MCF 10A (cell line): ENCODE measurements around the gene ORAI3. TPM values are rescaled to one million over a fixed set of nuclear protein-coding genes. Genes with fewer than 3 reads are reported as not detected.
A peak's percentile ranks its signal among the peaks of the same experiment; 100 is the strongest.

Experiments used
- BruUV-seq: library from RNA; stranded (reverse); fragments of 400-500 nt; replicated peaks from 2 replicates; lab custom pipeline; 2021; lab: Mats Ljungman, UMichigan
- CTCF ChIA-PET: fragments of 300-600 bp; sonication (Branson Sonifier 250); formaldehyde crosslinking; extraction: SDS; loops from one replicate; lab custom pipeline; 2021; ENCODE audit warnings: antibody characterized with exemption, inconsistent platforms; lab: Yijun Ruan, JAX
- POLR2A ChIA-PET: fragments of 300-600, 350-650 bp; sonication (Branson Sonifier 250); formaldehyde crosslinking; extraction: SDS; loops from one replicate; lab custom pipeline; 2020; ENCODE audit warnings: antibody characterized with exemption, inconsistent platforms; lab: Yijun Ruan, JAX
- DNase-seq: peaks from one replicate; pipeline ENCODE4 v3.0.0-alpha.2; 2018; ENCODE audit not compliant: unreplicated experiment
- H3K27ac Mint-ChIP-seq: one replicate; pipeline ENCODE4 v1.8.0; 2022; ENCODE audit warnings: mild to moderate bottlenecking, low read depth, mixed read lengths; ENCODE audit not compliant: unreplicated experiment
- H3K27me3 Mint-ChIP-seq: one replicate; pipeline ENCODE4 v1.8.0; 2022; ENCODE audit warnings: mixed read lengths; ENCODE audit not compliant: insufficient read depth, unreplicated experiment
- H3K36me3 Mint-ChIP-seq: one replicate; pipeline ENCODE4 v1.8.0; 2022; ENCODE audit warnings: mild to moderate bottlenecking, moderate library complexity, mixed read lengths; ENCODE audit not compliant: insufficient read depth, unreplicated experiment
- H3K4me1 Mint-ChIP-seq: one replicate; pipeline ENCODE4 v1.8.0; 2022; ENCODE audit warnings: mixed read lengths; ENCODE audit not compliant: insufficient read depth, unreplicated experiment
- H3K4me3 Mint-ChIP-seq: one replicate; pipeline ENCODE4 v1.8.0; 2022; ENCODE audit warnings: mild to moderate bottlenecking, moderate library complexity, mixed read lengths; ENCODE audit not compliant: unreplicated experiment
- H3K9me3 Mint-ChIP-seq: one replicate; pipeline ENCODE4 v1.8.0; 2022; ENCODE audit warnings: mixed read lengths; ENCODE audit not compliant: unreplicated experiment
- intact Hi-C: fragments of 100-400 bp; cut with micrococcal nuclease; formaldehyde crosslinking; loops from 2 replicates; pipeline ENCODE4 v1.14.1; 2022
- total RNA-seq: library from RNA; stranded (reverse); gene quantifications from 2 replicates; pipeline ENCODE4 v1.2.3, GENCODE V29; 2022
- TF ChIP-seq, protein P1 (sequence below): fragments of 200-600 bp; IDR thresholded peaks from one replicate; pipeline ENCODE4 v1.8.0; 2022; ENCODE audit warnings: antibody characterized with exemption, mild to moderate bottlenecking; ENCODE audit not compliant: unreplicated experiment

Gene ORAI3
- total RNA-seq, 1 experiment from 2014 or later = 16.2 TPM

DNA sequence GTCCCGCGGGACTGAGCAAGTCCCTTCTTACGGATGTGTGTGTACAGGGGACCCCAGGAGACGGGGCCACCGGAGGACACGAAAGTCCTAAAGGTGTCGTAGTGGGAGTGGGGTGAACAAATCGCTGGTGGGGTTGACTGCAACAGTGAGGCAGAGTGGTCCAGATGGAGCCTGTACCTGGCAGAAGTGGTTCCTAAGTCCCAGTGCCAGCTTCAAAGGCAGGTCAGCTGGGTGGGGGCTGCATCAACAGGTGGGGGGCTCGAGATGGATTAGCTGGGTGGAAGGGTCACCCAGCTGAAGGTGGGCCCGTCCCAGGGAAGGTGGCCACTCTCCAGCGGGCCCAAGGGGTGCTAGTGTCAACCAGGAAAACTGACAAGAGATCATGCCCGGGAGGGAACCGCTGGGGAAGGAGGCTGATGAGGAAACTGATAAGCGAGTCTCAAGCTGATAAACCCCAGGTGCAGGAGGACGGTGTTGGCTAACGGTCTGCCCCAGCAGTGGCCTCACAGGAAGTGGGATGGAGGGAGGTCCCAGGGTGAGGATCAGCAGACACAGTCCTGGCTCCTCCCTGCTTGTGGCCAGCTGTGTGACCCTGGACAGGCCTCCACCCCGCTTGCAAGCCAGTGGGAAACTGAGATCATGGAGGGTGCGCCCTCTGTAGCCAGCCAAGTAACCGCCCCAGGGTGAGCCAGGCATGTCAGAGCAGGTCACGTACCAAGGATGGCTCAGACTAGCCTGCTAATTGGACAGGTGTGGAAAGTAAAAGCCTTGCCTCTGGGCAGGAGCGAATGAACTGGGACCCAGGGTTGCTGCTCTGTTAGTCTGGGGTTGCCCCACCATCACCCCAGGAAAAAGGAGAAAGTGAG, 1.0 kb downstream of the ORAI3 start:
- peak; percentile 97 for DNase-seq
- H3K4me3 Mint-ChIP-seq = peak overlapping the region; percentile 94
- CTCF ChIA-PET = interaction anchor here (0.6 to 7.4 kb wide), 4 partner anchors 9 to 190 kb away, joined by 3 to 66 read pairs (median 4); no protein-coding TSS in a partner anchor
- BruUV-seq = TSS peak; percentile 98
- H3K4me1 Mint-ChIP-seq = no peaks in the 10 kb centered on the region
- peaks cover 37% of the 10 kb centered on the region for H3K36me3 Mint-ChIP-seq
- H3K9me3 Mint-ChIP-seq = no peaks in the 10 kb centered on the region
- H3K27me3 Mint-ChIP-seq = no peaks in the 10 kb centered on the region
- peak overlapping the region; percentile 87 for H3K27ac Mint-ChIP-seq
- POLR2A ChIA-PET = interaction anchor here (0.5 to 2.9 kb wide), 30 partner anchors 8 to 954 kb away, joined by 3 to 34 read pairs (median 4); partner anchors contain the start of genes ARMC5, FUS, HIRIP3 and KAT8
- intact Hi-C loops = loop anchor here (10.0 kb wide), 1 partner anchor 165 kb away; the partner anchor contains the start of gene ZNF629
- TF ChIP-seq, protein P1, sequence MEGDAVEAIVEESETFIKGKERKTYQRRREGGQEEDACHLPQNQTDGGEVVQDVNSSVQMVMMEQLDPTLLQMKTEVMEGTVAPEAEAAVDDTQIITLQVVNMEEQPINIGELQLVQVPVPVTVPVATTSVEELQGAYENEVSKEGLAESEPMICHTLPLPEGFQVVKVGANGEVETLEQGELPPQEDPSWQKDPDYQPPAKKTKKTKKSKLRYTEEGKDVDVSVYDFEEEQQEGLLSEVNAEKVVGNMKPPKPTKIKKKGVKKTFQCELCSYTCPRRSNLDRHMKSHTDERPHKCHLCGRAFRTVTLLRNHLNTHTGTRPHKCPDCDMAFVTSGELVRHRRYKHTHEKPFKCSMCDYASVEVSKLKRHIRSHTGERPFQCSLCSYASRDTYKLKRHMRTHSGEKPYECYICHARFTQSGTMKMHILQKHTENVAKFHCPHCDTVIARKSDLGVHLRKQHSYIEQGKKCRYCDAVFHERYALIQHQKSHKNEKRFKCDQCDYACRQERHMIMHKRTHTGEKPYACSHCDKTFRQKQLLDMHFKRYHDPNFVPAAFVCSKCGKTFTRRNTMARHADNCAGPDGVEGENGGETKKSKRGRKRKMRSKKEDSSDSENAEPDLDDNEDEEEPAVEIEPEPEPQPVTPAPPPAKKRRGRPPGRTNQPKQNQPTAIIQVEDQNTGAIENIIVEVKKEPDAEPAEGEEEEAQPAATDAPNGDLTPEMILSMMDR = no peak

GRCh38 chr16:30950516-30951065, 1.7 kb downstream of the ORAI3 start:
- no peaks in the 10 kb centered on the region for H3K4me1 Mint-ChIP-seq
- no peaks in the 10 kb centered on the region for H3K9me3 Mint-ChIP-seq
- BruUV-seq = TSS peak; percentile 15
- intact Hi-C loops = no loop called here
- no peaks in the 10 kb centered on the region for H3K27me3 Mint-ChIP-seq
- H3K4me3 Mint-ChIP-seq = peak overlapping the region; percentile 94
- DNase-seq = no peak
- CTCF ChIA-PET = interaction anchor here (1.0 to 7.4 kb wide), 3 partner anchors 10 to 33 kb away, joined by 3 to 66 read pairs (median 5); no protein-coding TSS in a partner anchor
- H3K27ac Mint-ChIP-seq = peak overlapping the region; percentile 87
- POLR2A ChIA-PET = interaction anchor here (0.6 to 2.9 kb wide), 19 partner anchors 9 to 509 kb away, joined by 3 to 34 read pairs (median 7); partner anchors contain the start of genes ARMC5, FUS, KAT8 and PRSS8
- TF ChIP-seq, protein P1 = no peak
- peaks cover 30% of the 10 kb centered on the region for H3K36me3 Mint-ChIP-seq

DNA sequence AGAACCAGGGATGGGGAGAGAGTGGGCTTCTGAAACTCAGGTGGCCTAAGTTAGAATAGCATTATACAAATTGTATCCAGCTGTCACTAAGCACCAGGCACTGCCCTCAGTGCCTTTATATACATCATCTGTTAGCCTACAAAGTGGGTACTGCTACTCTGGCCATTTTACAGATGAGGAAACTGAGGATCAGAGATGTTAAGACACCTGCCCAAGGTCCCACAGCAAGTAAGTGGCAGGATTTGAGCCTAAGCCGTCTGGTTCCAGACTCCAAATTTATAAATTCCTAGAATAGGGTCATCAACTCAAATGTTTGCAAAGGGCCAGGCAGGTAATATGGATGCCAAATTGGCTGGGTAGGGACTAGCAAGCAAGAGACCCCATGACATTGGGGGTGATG, 2.3 kb downstream of the ORAI3 start:
- CTCF ChIA-PET = interaction anchor here (0.6 to 7.4 kb wide), 4 partner anchors 10 to 137 kb away, joined by 3 to 66 read pairs (median 4); no protein-coding TSS in a partner anchor
- H3K27me3 Mint-ChIP-seq = no peaks in the 10 kb centered on the region
- no peaks in the 10 kb centered on the region for H3K4me1 Mint-ChIP-seq
- POLR2A ChIA-PET = interaction anchor here (1.4 to 2.9 kb wide), 5 partner anchors 8 to 145 kb away, joined by 5 to 34 read pairs (median 13); partner anchors contain the start of genes ZNF646 and ZNF668
- H3K4me3 Mint-ChIP-seq = peak overlapping the region; percentile 94
- H3K27ac Mint-ChIP-seq = no peak overlapping the region
- H3K36me3 Mint-ChIP-seq = peaks cover 25% of the 10 kb centered on the region
- TF ChIP-seq, protein P1 = no peak
- H3K9me3 Mint-ChIP-seq = no peaks in the 10 kb centered on the region
- intact Hi-C loops = no loop called here
- DNase-seq = no peak
- no TSS peak for BruUV-seq

DNA sequence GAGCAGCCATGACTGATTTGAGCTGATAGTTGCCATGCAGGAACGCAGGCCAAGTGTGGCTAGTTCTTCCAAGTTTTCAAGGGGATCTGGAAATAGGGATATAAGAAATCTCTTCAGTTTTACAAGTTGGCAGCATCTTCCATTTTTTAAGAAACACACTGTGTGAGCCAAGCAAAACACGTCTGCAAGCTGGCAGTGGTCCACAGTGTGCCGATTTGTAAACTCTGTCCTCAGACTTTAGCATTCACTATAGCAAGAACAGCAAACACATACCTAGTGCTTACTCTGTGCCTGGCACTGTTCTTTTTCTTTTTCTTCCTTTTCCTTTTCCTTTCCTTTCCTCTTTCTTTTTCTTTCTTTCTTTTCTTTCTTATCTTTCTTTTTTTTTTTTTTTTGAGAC, 2.9 kb downstream of the ORAI3 start:
- DNase-seq = peak; percentile 62
- H3K27ac Mint-ChIP-seq = no peak overlapping the region

More for the DNA sequence above, 2.9 kb downstream of the ORAI3 start:
- TF ChIP-seq, protein P1 = no peak
- peaks cover 25% of the 10 kb centered on the region for H3K36me3 Mint-ChIP-seq
- intact Hi-C loops = no loop called here
- H3K27me3 Mint-ChIP-seq = no peaks in the 10 kb centered on the region
- ChIA-PET POLR2A (interaction anchor here (0.5 kb wide), 1 partner anchor 12 kb away, joined by 3 read pairs; no protein-coding TSS in a partner anchor), CTCF (interaction anchor here (0.6 to 7.4 kb wide), 3 partner anchors 11 to 138 kb away, joined by 3 to 66 read pairs (median 7); no protein-coding TSS in a partner anchor)
- no peaks in the 10 kb centered on the region for H3K4me1 Mint-ChIP-seq
- peak overlapping the region; percentile 41 for H3K4me3 Mint-ChIP-seq
- no TSS peak for BruUV-seq
- no peaks in the 10 kb centered on the region for H3K9me3 Mint-ChIP-seq
